ENCODE data around the gene KCNK5. TPM values are rescaled to one million over a fixed set of nuclear protein-coding genes. Genes with fewer than 3 reads are reported as not detected.
A peak's percentile ranks its signal among the peaks of the same experiment; 100 is the strongest.

Gene KCNK5
- total and polyA plus RNA-seq, 2 of the 8 experiments (the other 6 are each of a cell fraction or from before 2014, with no cell fraction given), result 20.9 to 44.3 TPM

- H2BK120ac ChIP-seq (replicated peaks; ENCODE audit: low read depth, low read length), result no peak overlapping the region
- peak overlapping the region; percentile 84; the same call in 1 of the 2 replicates for H2BK20ac ChIP-seq (ENCODE audit: low read length)
- no peaks in the 10 kb centered on the region for H3K23me2 ChIP-seq (ENCODE audit: low read depth, low read length)
- peak overlapping the region; percentile 36 for H2BK5ac ChIP-seq (ENCODE audit: low read depth, low read length)
- H3K27me3 ChIP-seq (replicated peaks in 1 of 4; ENCODE audit: control insufficient read depth in 3 of 4, extremely low read depth in 1 of 4, insufficient read depth in 3 of 4, low read length in 3 of 4), result no peaks in the 10 kb centered on the region
- H3K79me2 ChIP-seq (ENCODE audit: control insufficient read depth in 1 of 2, insufficient read depth in 2 of 2, low read length in 2 of 2), result peaks cover 9 to 93% of the 10 kb centered on the region in 2 experiments; a peak in 3 of 4 replicates
- H3K4me3 ChIP-seq (ENCODE audit: extremely low read depth in 1 of 4, insufficient read depth in 2 of 4, low read depth in 3 of 4, low read length in 4 of 4), result 0 out of 8 replicates have a peak overlapping the region, but pooled peaks of 2 of the 4 experiments have one; percentile 9 to 14
- no peak overlapping the region for H3K56ac ChIP-seq (replicated peaks; ENCODE audit: insufficient read length, low read depth, low read length)
- no peak overlapping the region for H3K23ac ChIP-seq (ENCODE audit: insufficient read length)
- 0 out of 2 replicates have a peak overlapping the region, but pooled peaks have one; percentile 77 for H3K27ac ChIP-seq (ENCODE audit: low read depth, low read length)
- peak overlapping the region; percentile 29 for H3K4ac ChIP-seq (replicated peaks; ENCODE audit: insufficient read length, low read depth, low read length)
- WGBS, 2 experiments (ENCODE audit: extremely low coverage in 1 of 2, insufficient coverage in 1 of 2, insufficient read length in 1 of 2, insufficient replicate concordance in 2 of 2, low coverage in 1 of 2, low lambda C conversion rate in 2 of 2, missing lambda C conversion rate in 1 of 2), result 74% methylated on average over 11 of the region's 12 CpGs; no CpG with 5 or more reads in 1 of the 2 experiments
- H2BK12ac ChIP-seq (ENCODE audit: low read depth, low read length), result peak overlapping the region; percentile 42; the same call in 1 of the 2 replicates
- peak overlapping the region; percentile 62 for H3K18ac ChIP-seq (ENCODE audit: extremely low read depth, low read length)
- ChIA-PET POLR2A (ENCODE audit: partially characterized antibody) (interaction anchor here (1.1 to 3.0 kb wide), 5 partner anchors 9 to 98 kb away, joined by 3 to 13 read pairs (median 5); no protein-coding TSS in a partner anchor), CTCF (ENCODE audit: partially characterized antibody) (interaction anchor here (1.1 to 72.8 kb wide), 4 partner anchors 3 to 93 kb away, joined by 3 to 1738 read pairs (median 836); partner anchors contain the start of genes KCNK17 and KCNK5)
- 0 out of 2 replicates have a peak overlapping the region, but pooled peaks have one; percentile 2 for H2BK15ac ChIP-seq (ENCODE audit: low read length)
- H2AK5ac ChIP-seq (ENCODE audit: low read depth, low read length), result peak overlapping the region; percentile 4
- DNase-seq (ENCODE audit: low read depth in 1 of 2, low spot score in 2 of 2) (no peak), FAIRE-seq (no peak)
- no peak overlapping the region for H4K8ac ChIP-seq (ENCODE audit: extremely low read depth, insufficient read depth, low read length)
- H3K14ac ChIP-seq (ENCODE audit: insufficient read length), result no peak overlapping the region
- no peak overlapping the region for H3K9ac ChIP-seq (replicated peaks in 1 of 4; ENCODE audit: extremely low read depth in 1 of 4, low read depth in 3 of 4, low read length in 3 of 4)
- no peak overlapping the region for H2AFZ ChIP-seq (ENCODE audit: low read length)
- peaks cover 44% of the 10 kb centered on the region for H3K79me1 ChIP-seq (ENCODE audit: low read depth, low read length)
- TF ChIP-seq CREB1 (IDR thresholded peaks at IDR 0.05) (no peak), TEAD4 (IDR thresholded peaks at IDR 0.05; ENCODE audit: low read depth, low read length) (peak; percentile 89), TAF1 (IDR thresholded peaks at IDR 0.05; ENCODE audit: low read depth, low read length) (0 out of 2 replicates have a peak, but pooled peaks have one; percentile 23), JUND (IDR thresholded peaks at IDR 0.05; ENCODE audit: low read length) (no peak), HDAC2 (IDR thresholded peaks at IDR 0.05; ENCODE audit: borderline replicate concordance in 1 of 2, low read depth in 2 of 2, low read length in 2 of 2) (no peak), CBX5 (IDR thresholded peaks at IDR 0.05; ENCODE audit: low read depth, low read length) (no peak), USF2 (IDR thresholded peaks at IDR 0.05; ENCODE audit: low read length) (peak; percentile 67)
- 0 out of 8 replicates have a peak, but pooled peaks cover 0 to 3% (median 0%) of the 10 kb centered on the region in 4 experiments for H3K36me3 ChIP-seq (ENCODE audit: control insufficient read depth in 2 of 4, insufficient read depth in 4 of 4, low read length in 3 of 4)
- H4K91ac ChIP-seq (replicated peaks; ENCODE audit: insufficient read length, low read length), result no peak overlapping the region
- no peaks in the 10 kb centered on the region for H3K9me3 ChIP-seq (ENCODE audit: insufficient read depth in 2 of 2, low read depth in 1 of 2, low read length in 1 of 2)
- H4K20me1 ChIP-seq (replicated peaks in 1 of 2; ENCODE audit: control insufficient read depth in 1 of 2, insufficient read depth in 2 of 2, low read length in 2 of 2), result peaks cover 17 to 60% of the 10 kb centered on the region in 2 experiments
- H3K4me1 ChIP-seq (replicated peaks in 1 of 4; ENCODE audit: control insufficient read depth in 3 of 4, insufficient read depth in 4 of 4, low read length in 3 of 4), result peaks cover 31 to 57% (median 43%) of the 10 kb centered on the region in 4 experiments
- H4K5ac ChIP-seq (ENCODE audit: insufficient read length, low read depth, low read length), result no peak overlapping the region
- H3K4me2 ChIP-seq (ENCODE audit: insufficient read depth in 1 of 2, low read depth in 2 of 2, low read length in 2 of 2), result peak overlapping the region; percentile 4 to 14; a peak in 1 of 4 replicates
Observed at GRCh38 chr6:39203436-39204159, 25.7 kb downstream of the KCNK5 start.
